AG08396 (cell line): ENCODE measurements around the gene AK9.
"Not testable (repeated sequence)": the region's sequence is repeated elsewhere in the genome, so short reads cannot be mapped to it uniquely, and the experiment has no call there.

Experiments
- DNase-seq: peaks from one replicate; pipeline ENCODE4 v3.0.0; 2012; ENCODE audit warnings: low spot score, mixed read lengths

The AK9 gene

DNA sequence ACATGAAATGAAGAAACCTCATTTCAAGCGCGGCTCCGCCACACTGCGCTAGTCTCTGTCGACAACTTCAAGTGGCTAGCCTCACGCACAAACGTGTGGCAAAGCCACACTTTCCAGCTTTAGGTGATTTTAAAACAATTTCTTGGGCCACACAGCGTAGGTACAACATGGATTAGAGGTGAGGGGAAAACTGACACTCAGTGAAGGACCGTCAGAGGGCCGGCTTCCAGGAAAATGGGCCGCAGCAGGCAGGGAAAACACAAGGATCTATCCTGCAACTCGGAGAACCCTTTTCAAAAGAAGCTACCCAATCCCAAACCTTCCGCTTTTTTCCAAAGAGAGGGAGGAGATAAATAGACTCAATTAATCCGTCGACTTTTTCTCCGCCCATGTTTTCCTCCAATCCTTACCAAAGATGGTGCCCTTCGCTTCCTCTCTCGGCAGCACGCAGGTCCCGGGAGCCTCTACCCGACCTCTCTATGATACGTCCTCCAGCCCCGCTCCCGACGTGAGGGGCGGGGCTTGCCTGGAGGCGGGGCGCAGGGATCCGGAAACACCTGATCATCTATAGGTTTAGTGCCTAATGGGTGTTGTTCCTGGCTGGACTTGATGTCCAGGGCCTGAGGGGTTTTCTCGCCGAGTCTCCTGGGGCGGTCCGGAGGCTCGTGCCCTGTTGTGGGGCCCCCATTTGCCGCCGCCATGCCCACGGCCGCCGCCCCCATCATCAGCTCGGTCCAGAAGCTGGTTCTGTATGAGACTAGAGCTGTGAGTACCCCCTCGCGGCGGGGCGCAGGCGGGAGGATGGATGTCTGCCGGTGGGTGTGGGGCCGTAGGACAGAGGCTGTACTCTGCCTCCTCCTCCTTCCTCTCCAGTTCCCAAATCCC, at the start of gene AK9, which contains the start of gene FIG4:
TSS of gene AK9 (minus strand) at position 466 of the 885 bp plus-strand sequence. CDS start 15,457 bp downstream, outside the sequence.
TSS of gene FIG4 (plus strand) at position 560 of the 885 bp plus-strand sequence. CDS start at position 700, 140 bp downstream.
- DNase-seq = peak; percentile 90

- no peak for DNase-seq
Measured at GRCh38 chr6:109740787-109741186, 49.8 kb upstream of the AK9 start.

GRCh38 chr6:109739686-109740085, 48.7 kb upstream of the AK9 start:
- no peak for DNase-seq

DNA sequence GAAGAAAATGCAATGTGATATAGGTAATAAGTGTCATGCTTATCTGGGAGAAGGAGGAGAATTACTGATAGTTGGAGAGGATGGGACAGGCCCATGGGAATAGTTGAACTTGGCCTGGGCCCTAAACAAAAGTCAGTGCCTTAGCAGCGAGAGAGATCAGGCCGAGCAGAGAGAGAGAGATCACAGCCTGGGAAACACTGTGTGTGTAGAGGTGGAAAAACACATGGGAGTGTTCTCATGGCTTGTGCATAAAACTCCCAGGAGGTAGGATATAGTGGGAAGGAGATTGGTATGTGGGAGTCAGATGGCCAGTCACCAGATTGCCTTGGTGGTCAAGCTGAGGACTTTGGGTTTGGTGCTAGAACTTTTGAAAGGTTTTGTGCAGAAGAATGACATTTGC, 47.7 kb upstream of the AK9 start:
- DNase-seq = no peak

DNA sequence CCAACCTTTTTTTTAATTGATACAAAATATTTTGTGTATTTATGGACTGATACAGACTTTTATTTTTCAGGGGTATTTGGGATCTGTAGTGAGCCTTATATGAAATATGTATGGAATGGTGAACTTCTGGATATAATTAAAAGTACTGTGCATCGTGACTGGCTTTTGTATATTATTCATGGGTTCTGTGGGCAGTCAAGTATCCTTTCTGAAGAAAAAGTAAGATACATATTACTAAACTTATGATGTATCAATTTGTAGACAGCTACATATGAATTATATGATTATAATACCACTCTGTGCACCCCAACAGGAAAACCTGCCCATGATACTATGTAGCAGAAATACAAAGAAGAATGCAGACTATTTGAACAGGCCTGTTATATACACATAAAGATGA, 47.3 kb upstream of the AK9 start:
- no peak for DNase-seq

DNA sequence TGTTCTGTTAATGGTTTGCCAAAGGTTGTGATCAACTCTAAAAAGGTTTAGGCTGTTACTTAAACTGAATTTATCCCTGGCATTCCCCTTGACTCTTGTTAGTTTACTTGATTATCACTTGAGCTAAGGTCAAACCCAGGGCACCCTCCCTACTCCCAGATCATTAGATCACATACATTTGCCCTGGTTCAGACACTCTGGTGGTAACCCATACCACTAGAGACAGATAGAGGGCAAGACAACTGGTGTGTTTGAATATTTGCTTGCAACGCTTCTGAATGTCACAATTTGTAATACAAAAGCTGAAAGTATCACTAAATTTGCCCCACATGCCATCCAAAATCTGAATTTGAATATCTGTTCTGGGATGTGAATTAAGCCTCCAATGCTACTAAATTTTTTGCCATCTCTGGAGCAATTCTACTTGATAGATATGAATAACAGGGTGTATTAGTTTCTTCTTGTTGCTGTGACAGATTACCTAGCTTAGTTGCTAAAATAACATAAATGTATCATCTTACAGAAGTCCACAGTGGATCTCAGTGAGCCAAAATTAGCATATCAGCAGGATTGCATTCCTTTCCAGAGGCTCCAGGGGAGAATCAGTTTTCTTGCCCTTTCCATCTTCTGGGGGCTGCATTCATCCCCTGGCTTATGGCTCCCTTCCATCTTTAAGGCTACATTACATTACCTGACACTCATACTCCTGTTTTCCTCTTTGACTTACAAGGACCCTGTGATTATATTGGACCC, 45.4 kb upstream of the AK9 start:
- DNase-seq = no peak

GRCh38 chr6:109725250-109725649, 34.2 kb upstream of the AK9 start:
- not testable (repeated sequence) for DNase-seq

DNA sequence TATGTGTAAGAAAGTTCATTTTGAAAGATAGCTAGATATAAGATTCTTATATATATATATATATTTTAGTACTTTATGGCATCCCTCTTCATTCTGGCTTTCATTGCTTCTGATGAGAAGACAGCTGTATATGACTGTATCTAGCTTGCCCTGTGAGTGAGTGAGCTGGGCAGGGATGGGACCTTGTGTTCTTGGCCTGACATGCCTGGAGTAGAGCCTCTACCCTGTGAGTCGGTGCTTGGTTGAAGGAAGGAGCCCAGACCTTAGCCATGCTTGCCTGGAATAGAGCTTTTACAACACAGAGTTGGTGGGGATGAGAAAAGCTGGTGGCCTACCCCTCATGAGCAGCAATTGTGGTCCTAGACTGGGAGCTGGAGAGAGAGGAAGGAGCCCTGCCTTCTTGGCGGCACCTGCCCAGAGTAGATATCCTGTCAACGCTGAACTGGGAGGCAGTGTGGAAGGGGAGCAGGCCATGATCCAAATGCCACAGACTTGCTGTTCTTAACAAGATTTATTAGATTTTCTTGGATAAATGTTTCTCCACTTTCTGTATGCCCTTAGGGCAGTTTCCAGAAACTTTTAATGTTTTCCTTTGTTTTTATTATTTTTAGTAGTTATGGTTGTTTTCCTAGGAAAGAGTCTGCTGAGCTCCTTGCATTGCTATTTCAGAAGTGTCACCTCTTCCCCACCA, 31.7 kb upstream of the AK9 start:
- DNase-seq = no peak

DNA sequence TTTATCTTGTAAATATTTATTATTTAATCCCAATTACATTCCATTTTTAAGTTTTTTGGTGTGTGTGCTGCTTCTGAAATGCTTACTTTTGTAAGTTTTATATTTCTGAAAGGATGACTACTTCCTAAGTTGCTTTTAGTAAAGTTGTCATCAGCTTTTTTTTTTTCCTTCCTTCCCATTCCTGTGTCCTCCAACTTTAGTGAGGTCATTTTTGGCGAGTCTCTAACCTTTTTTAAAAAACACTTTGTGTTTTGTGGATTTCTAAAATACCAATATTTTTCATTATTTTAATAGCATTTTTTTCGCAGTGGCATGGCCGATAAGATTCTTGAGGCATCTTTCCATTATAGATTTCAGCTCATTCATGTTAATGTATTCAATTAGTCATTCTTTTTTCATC, 31.0 kb upstream of the AK9 start:
- DNase-seq = no peak

GRCh38 chr6:109720311-109720710, 29.3 kb upstream of the AK9 start:
- DNase-seq = no peak

GRCh38 chr6:109718991-109719390, 28.0 kb upstream of the AK9 start:
- DNase-seq = no peak

DNA sequence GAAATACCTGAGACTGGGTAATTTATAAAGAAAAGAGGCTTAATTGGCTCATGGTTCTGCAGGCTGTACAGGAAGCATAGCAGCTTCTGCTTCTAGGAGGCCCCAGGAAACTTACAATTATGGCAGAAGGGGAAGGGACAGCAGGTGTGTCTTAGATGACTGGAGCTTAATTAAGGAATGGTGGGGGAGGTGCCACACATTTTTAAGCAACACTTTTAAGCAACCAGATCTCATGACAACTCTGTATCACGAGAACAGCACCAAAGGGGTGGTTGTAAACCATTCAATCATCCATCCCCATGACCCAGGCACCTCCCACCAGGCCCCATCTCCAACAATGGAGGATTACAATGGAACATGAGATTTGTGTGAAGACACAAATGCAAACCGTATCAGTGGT, 27.0 kb upstream of the AK9 start:
- no peak for DNase-seq

- no peak for DNase-seq
Measured at GRCh38 chr6:109715616-109716015, 24.6 kb upstream of the AK9 start.

DNA sequence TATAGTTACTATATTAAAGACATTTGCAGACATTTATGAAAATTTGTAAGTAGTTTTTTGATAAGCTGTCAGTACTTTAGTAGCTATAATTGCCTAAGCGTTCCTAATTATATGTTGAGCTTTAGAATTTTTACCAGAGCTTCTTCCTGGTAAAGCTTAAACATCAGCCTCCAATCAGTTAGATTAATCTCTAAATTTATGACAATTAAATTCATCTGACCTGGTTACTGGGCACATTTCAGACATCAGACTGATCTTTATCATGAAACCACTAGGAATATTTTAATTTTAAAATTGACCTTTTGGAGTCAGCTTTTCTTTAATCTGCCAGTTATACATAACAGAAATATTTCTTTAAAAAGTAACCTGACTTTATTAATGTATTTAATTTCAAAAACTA, 23.6 kb upstream of the AK9 start:
- no peak for DNase-seq

- no peak for DNase-seq
Measured at GRCh38 chr6:109714166-109714565, 23.2 kb upstream of the AK9 start.

DNA sequence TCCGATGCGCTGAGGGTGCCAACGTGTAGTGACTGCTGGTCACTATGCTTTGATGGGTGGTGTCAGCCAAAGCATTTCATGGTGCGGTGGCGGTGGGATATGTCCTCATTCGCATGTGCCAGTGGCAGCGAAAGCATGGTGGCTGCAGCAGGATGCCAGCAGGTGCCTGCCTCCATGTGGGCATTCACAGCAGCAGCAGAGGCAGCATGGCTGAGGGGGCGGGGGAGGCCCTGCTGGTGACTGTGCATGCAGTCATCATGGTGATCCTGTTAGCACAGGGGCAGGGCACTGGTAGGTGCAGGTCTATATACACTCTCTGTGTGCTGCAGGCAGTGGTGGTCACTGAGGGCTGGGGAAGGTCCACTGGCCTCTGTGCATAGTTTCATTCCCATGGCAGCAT, 22.1 kb upstream of the AK9 start:
- DNase-seq = no peak

DNA sequence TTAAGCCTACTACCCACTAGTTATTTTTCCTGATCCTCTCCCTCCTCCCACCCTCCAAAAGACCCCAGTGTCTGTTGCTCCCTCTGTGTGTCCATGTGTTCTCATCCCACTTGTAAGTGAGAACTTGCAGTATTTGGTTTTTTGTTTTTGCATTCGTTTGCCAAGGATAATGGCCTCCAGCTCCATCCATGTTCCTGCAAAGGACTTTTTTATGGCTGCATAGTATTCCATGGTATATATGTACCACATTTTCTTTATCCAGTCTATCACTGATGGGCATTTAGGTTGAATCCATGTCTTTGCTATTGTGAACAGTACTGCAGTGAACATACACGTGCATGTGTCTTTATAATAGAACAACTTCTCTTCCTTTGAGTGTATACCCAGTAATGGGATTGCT, 17.1 kb upstream of the AK9 start:
- not testable (repeated sequence) for DNase-seq

GRCh38 chr6:109706513-109706912, 15.5 kb upstream of the AK9 start:
- no peak for DNase-seq

GRCh38 chr6:109705258-109705657, 14.3 kb upstream of the AK9 start:
- peak; percentile 74 for DNase-seq

DNA sequence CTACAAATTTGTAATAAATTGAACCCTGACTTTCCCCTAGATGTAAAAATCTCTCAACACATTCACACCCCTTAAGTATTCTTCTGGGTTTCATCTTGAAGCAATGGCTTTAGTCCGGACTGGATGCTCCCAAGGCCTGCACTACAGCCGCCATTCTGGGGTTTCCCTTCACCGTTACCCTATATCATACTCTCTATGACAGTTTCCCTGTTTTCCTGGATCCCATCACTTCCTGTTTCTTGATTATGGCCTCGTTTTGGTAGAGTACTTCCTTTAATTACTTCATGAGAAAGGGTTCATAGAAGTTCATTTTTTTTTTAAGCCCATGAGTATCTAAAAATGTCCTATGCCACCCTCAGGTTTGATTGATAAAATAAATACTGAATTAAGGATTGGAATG, 11.8 kb upstream of the AK9 start:
- no peak for DNase-seq

GRCh38 chr6:109701774-109702173, 10.8 kb upstream of the AK9 start:
- DNase-seq = no peak

DNA sequence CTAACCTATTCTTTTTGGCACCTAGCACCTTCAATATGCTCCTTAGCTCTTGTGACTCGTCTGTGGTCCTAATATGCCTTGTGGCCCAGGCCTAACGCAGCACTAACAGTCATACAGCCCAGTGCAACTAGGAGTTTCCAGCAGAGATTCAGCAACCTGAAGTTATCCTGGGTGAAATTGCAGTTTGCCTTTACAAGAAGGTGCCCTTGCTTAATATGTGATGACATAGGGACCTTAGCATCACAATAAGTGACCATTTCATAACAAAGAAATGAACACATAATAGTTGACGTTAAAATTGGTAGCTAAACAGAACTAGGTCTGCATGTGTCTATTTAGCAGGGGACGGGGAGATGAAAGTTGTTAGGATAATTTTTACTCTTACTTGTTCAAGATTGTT, 10.2 kb upstream of the AK9 start:
- no peak for DNase-seq

DNA sequence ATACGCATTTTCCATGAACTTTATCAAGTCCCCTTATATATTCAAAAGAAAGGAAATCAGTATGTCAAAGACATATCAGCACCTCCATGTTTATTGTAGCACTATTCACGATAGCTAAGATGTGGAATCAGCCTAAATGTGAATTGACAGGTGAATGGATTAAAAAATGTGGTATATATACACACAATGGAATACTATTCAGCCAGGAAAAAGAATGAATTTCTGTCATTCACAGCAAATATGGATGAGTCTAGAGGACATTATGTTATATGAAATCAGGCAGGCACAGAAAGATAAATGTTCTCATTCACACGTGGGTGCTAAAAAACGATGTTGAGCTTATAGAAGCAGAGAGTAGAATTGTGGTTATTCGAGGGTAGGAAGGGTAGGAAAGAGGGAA, 5.4 kb upstream of the AK9 start:
- DNase-seq = no peak
